ENCODE results near the gene ANKFY1.

DNA sequence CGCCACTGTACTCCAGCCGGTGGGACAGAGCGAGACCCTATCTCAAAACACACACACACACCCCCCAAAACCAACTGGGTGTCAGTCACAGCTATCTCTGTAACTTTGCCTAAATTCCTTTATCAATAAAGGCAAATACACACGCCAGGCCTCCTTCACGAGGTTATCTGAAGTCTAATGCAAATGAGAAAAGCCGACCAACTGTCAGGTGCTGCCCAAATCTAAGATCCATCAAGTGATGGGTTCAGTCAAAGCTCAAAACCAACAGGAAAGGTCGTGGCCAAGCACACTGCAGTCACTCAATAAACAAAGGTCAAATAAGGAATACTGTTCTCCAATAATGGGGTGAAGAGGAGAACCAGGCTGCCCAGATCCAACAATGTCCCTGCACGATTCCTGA lies 1.1 kb downstream of the ANKFY1 start:
- TF ChIP-seq, protein P1, sequence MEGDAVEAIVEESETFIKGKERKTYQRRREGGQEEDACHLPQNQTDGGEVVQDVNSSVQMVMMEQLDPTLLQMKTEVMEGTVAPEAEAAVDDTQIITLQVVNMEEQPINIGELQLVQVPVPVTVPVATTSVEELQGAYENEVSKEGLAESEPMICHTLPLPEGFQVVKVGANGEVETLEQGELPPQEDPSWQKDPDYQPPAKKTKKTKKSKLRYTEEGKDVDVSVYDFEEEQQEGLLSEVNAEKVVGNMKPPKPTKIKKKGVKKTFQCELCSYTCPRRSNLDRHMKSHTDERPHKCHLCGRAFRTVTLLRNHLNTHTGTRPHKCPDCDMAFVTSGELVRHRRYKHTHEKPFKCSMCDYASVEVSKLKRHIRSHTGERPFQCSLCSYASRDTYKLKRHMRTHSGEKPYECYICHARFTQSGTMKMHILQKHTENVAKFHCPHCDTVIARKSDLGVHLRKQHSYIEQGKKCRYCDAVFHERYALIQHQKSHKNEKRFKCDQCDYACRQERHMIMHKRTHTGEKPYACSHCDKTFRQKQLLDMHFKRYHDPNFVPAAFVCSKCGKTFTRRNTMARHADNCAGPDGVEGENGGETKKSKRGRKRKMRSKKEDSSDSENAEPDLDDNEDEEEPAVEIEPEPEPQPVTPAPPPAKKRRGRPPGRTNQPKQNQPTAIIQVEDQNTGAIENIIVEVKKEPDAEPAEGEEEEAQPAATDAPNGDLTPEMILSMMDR (IDR thresholded peaks at IDR 0.05), result no peak
- TF ChIP-seq POLR2AphosphoS5 (IDR thresholded peaks at IDR 0.05), result no peak
